Stomach (tissue), 9 donors: Measurements from ENCODE around the gene RAP1A. TPM values are rescaled to one million over a fixed set of nuclear protein-coding genes. Genes with fewer than 3 reads are reported as not detected.

ENCODE experiments used
- DNase-seq, 2 donors: peaks; one replicate each; pipeline versions ENCODE4 v3.0.0 to v3.0.0-alpha.2; 2013 to 2019
- H3K27ac ChIP-seq, 5 donors: fragments of 200-600 bp in 4 of 5; sonication (generic) in 4 of 5; one replicate each; pipeline ENCODE4 v1.5.1; 2013 to 2019; ENCODE audit warnings: mild to moderate bottlenecking in 1 of 5, moderate library complexity in 1 of 5
- H3K27me3 ChIP-seq, 3 donors: fragments of 200-600 bp; sonication (generic); one replicate each; pipeline ENCODE4 v1.5.1; 2017 to 2019; ENCODE audit warnings: mixed run types in 1 of 3
- H3K36me3 ChIP-seq, 4 donors: fragments of 200-600 bp; sonication (generic); 1 replicate in 3 of 4; 2 replicates in 1 of 4; pipeline ENCODE4 v1.5.1; 2016 to 2019
- H3K4me1 ChIP-seq, 4 donors: fragments of 200-600 bp; sonication (generic); one replicate each; pipeline ENCODE4 v1.5.1; 2016 to 2019
- H3K4me3 ChIP-seq, 4 donors: fragments of 200-600 bp; sonication (generic) in 3 of 4; one replicate each; pipeline ENCODE4 v1.5.1; 2016 to 2019; ENCODE audit warnings: mild to moderate bottlenecking in 1 of 4
- H3K9me3 ChIP-seq, 4 donors: fragments of 200-600 bp; sonication (generic); one replicate each; pipeline ENCODE4 v1.5.1; 2016 to 2019
- CTCF ChIP-seq, 7 experiments: fragments of 450-650 bp in 4 of 7; fragments of 200-600 bp in 3 of 7; sonication (generic) in 3 of 7; IDR thresholded peaks; one replicate each; pipeline ENCODE4 v1.5.1; 2016 to 2019; ENCODE audit warnings: antibody characterized with exemption in 7 of 7, control low read depth in 2 of 7, mild to moderate bottlenecking in 1 of 7
- EP300 ChIP-seq: sonication (generic); formaldehyde crosslinking; IDR thresholded peaks from one replicate; pipeline ENCODE4 v1.6.1; 2017; ENCODE audit warnings: antibody characterized with exemption
- POLR2A ChIP-seq, 4 donors: fragments of 450-650 bp; IDR thresholded peaks; one replicate each; pipeline ENCODE4 v1.6.1; 2016; ENCODE audit warnings: antibody characterized with exemption in 4 of 4, control low read depth in 2 of 4, mild to moderate bottlenecking in 1 of 4, moderate library complexity in 1 of 4
- POLR2AphosphoS5 ChIP-seq, 3 donors: sonication (generic); formaldehyde crosslinking; IDR thresholded peaks; one replicate each; pipeline ENCODE4 v1.6.1; 2016; ENCODE audit warnings: antibody characterized with exemption in 3 of 3
- WGBS, 5 donors: extraction: QIAGEN DNeasy Blood & Tissue Kit in 3 of 5; methylation state at CpG; one replicate each; pipeline versions ENCODE4 v1.1.5 to v1.1.7; 2013 to 2018; 5-methylcytosine and 5-hydroxymethylcytosine counted together
- intact Hi-C: fragments of 100-400 bp; cut with DNase I; formaldehyde crosslinking; loops from one replicate; pipeline ENCODE4 v1.15.1; 2023; ENCODE audit warnings: low total_unique reads
- polyA plus RNA-seq, 3 donors: library from polyadenylated mRNA; stranded (reverse); fragments of 200-250 nt; gene quantifications; one replicate each; pipeline ENCODE4 v1.2.3, GENCODE V29; 2013
- total RNA-seq, 5 donors: library from RNA; depleted of rRNA; stranded (reverse); fragments of >200 nt; gene quantifications; one replicate each; pipeline versions ENCODE4 v1.1.0 to v1.2.3, GENCODE V29; 2014 to 2016
- donor health status: healthy with polysubstance abuse.
- donor health status: Bipolar disorder and iron deficiency.
- donor health status: healthy.

The RAP1A gene
- total and polyA plus RNA-seq, 8 donors, result 20.9 to 175 (median 85.4) TPM

- intact Hi-C loops, result no loop called here
- Histone ChIP-seq H3K4me3 (no peak overlapping the region), H3K9me3 (no peaks in the 10 kb centered on the region), H3K27ac (peak overlapping the region in 4 of 5 donors; percentile 22 to 56 (median 56)), H3K4me1 (peaks cover 7 to 63% (median 44%) of the 10 kb centered on the region in 4 donors), H3K27me3 (no peaks in the 10 kb centered on the region), H3K36me3 (peaks cover 0 to 11% (median 5%) of the 10 kb centered on the region in 4 donors)
- 63 to 73% (median 68%) methylated on average over 10 of the region's 10 CpGs for WGBS, 5 donors
- no peak for DNase-seq
- TF ChIP-seq CTCF (IDR thresholded peaks at IDR 0.05) (no peak), POLR2A (IDR thresholded peaks at IDR 0.05) (no peak), EP300 (no peak), POLR2AphosphoS5 (IDR thresholded peaks at IDR 0.05) (no peak)
Observed at GRCh38 chr1:111720977-111721786, 101.6 kb downstream of the RAP1A start.

GRCh38 chr1:111723091-111723806, 103.7 kb downstream of the RAP1A start:
- intact Hi-C loops, result no loop called here
- DNase-seq, result no peak
- peaks cover 0 to 15% (median 10%) of the 10 kb centered on the region in 4 donors for H3K36me3 ChIP-seq
- no peak overlapping the region for H3K4me3 ChIP-seq
- TF ChIP-seq CTCF (IDR thresholded peaks at IDR 0.05), result no peak
- TF ChIP-seq POLR2A (IDR thresholded peaks at IDR 0.05), result no peak
- TF ChIP-seq POLR2AphosphoS5 (IDR thresholded peaks at IDR 0.05), result no peak
- WGBS, 5 donors, result 63 to 77% (median 75%) methylated on average over 7 of the region's 7 CpGs
- no peaks in the 10 kb centered on the region for H3K9me3 ChIP-seq
- H3K27ac ChIP-seq, result no peak overlapping the region
- no peaks in the 10 kb centered on the region for H3K27me3 ChIP-seq
- H3K4me1 ChIP-seq, result peaks cover 7 to 64% (median 45%) of the 10 kb centered on the region in 4 donors

- intact Hi-C loops, result no loop called here
- peaks cover 7 to 69% (median 45%) of the 10 kb centered on the region in 4 donors for H3K4me1 ChIP-seq
- H3K27ac ChIP-seq, result no peak overlapping the region
- H3K27me3 ChIP-seq, result no peaks in the 10 kb centered on the region
- TF ChIP-seq POLR2AphosphoS5 (IDR thresholded peaks at IDR 0.05) (no peak), EP300 (no peak), POLR2A (IDR thresholded peaks at IDR 0.05) (no peak), CTCF (IDR thresholded peaks at IDR 0.05) (no peak)
- H3K36me3 ChIP-seq, result peaks cover 0 to 15% (median 10%) of the 10 kb centered on the region in 4 donors
- DNase-seq, result no peak
- no peak overlapping the region for H3K4me3 ChIP-seq
- WGBS, 5 donors, result 41 to 50% (median 47%) methylated on average over 1 of the region's 1 CpG
- no peaks in the 10 kb centered on the region for H3K9me3 ChIP-seq
Observed at GRCh38 chr1:111723871-111724270, 104.3 kb downstream of the RAP1A start.

- DNase-seq, result no peak
- 9 to 30% (median 19%) methylated on average over 5 of the region's 5 CpGs for WGBS, 5 donors
- intact Hi-C loops, result no loop called here
Observed at GRCh38 chr1:111725192-111725591, 105.6 kb downstream of the RAP1A start.

More at GRCh38 chr1:111725192-111725591, 105.6 kb downstream of the RAP1A start:
- TF ChIP-seq EP300 (no peak), POLR2AphosphoS5 (IDR thresholded peaks at IDR 0.05) (peak in 1 of 3 donors; percentile 34)
- peak overlapping the region in 2 of 5 donors; percentile 34 to 53 for H3K27ac ChIP-seq
- H3K9me3 ChIP-seq, result no peaks in the 10 kb centered on the region
- H3K4me3 ChIP-seq, result no peak overlapping the region
- H3K27me3 ChIP-seq, result no peaks in the 10 kb centered on the region
- peaks cover 0 to 15% (median 10%) of the 10 kb centered on the region in 4 donors for H3K36me3 ChIP-seq
- H3K4me1 ChIP-seq, result peaks cover 10 to 74% (median 48%) of the 10 kb centered on the region in 4 donors
